ENCODE measurements around the gene MYLK.

DNA sequence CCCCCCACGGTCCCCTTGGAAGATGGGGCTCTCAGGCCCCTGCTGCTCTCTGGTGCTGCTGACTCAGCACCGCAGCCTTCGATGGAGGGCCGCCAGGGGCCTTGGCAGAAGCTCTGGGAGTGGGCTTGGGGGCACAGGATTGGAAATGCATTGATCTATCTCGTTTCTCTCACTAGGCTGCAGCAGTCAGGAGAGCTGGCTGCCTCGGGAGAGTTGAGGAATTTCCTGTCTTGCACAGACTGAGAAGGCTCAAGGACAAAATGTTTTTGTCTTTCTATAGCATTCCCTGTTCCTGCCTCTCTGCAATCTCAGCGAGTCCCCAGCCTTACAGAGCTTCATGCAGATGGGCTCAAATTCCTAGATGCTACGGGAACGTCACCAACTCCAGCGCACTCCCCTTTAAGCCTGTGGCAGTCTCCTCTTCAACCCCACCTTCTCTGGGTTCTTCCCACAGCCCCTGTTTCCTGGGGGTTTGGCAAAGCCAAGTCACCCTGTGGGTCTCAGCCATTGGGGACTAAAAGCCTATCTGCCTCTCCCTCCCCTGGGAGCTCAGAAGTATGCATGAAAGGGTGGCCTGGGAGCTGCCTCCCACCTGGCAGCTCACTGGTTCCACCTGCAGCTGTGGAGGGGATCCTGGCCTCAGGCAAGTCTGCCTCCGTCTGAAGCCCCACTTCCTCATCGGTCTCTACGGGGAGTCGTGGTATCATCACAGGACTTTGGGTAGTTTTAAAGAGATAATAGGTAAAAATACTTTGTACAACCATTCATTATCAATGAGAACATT lies 171.9 kb downstream of the MYLK start:
- no peak for TF ChIP-seq POLR2A (IDR thresholded peaks at IDR 0.05)
- TF ChIP-seq, protein P1, sequence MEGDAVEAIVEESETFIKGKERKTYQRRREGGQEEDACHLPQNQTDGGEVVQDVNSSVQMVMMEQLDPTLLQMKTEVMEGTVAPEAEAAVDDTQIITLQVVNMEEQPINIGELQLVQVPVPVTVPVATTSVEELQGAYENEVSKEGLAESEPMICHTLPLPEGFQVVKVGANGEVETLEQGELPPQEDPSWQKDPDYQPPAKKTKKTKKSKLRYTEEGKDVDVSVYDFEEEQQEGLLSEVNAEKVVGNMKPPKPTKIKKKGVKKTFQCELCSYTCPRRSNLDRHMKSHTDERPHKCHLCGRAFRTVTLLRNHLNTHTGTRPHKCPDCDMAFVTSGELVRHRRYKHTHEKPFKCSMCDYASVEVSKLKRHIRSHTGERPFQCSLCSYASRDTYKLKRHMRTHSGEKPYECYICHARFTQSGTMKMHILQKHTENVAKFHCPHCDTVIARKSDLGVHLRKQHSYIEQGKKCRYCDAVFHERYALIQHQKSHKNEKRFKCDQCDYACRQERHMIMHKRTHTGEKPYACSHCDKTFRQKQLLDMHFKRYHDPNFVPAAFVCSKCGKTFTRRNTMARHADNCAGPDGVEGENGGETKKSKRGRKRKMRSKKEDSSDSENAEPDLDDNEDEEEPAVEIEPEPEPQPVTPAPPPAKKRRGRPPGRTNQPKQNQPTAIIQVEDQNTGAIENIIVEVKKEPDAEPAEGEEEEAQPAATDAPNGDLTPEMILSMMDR (IDR thresholded peaks at IDR 0.05), result no peak

Data from lower leg skin (tissue), 3 donors.